Gastroesophageal sphincter (tissue), 4 donors: ENCODE measurements around the gene PASD1. TPM values are rescaled to one million over a fixed set of nuclear protein-coding genes. Genes with fewer than 3 reads are reported as not detected.

Experiments used
- ATAC-seq: fragments of 150-250 bp; one replicate; pipeline ENCODE4 v1.9.1; 2016; ENCODE audit warnings: mild to moderate bottlenecking, moderate library complexity
- H3K27ac ChIP-seq, 4 donors: fragments of 200-600 bp; sonication (generic) in 3 of 4; 1 replicate in 3 of 4; 2 replicates in 1 of 4; pipeline ENCODE4 v1.5.1; 2016 to 2019
- H3K27me3 ChIP-seq: fragments of 200-600 bp; sonication (generic); one replicate; pipeline ENCODE4 v1.5.1; 2019
- H3K36me3 ChIP-seq, 2 donors: fragments of 200-600 bp; sonication (generic); one replicate each; pipeline ENCODE4 v1.5.1; 2019; ENCODE audit warnings: control low read depth in 1 of 2
- H3K4me1 ChIP-seq, 3 donors: fragments of 200-600 bp; sonication (generic); 1 replicate in 2 of 3; 2 replicates in 1 of 3; pipeline ENCODE4 v1.5.1; 2016 to 2019; ENCODE audit warnings: control low read depth in 2 of 3
- H3K4me3 ChIP-seq, 2 donors: fragments of 200-600 bp; sonication (generic); one replicate each; pipeline ENCODE4 v1.5.1; 2019; ENCODE audit warnings: mild to moderate bottlenecking in 1 of 2, moderate library complexity in 1 of 2
- H3K9me3 ChIP-seq, 3 donors: fragments of 200-600 bp; sonication (generic); one replicate each; pipeline ENCODE4 v1.5.1; 2017 to 2019; ENCODE audit warnings: control low read depth in 2 of 3
- CTCF ChIP-seq, 4 experiments: fragments of 200-600 bp in 2 of 4; fragments of 450-650 bp in 2 of 4; sonication (generic) in 1 of 4; IDR thresholded peaks; one replicate each; pipeline ENCODE4 v1.5.1; 2017 to 2019; ENCODE audit warnings: antibody characterized with exemption in 4 of 4, mild to moderate bottlenecking in 2 of 4, moderate library complexity in 2 of 4
- EP300 ChIP-seq: sonication (generic); formaldehyde crosslinking; IDR thresholded peaks from one replicate; pipeline ENCODE4 v1.6.1; 2017; ENCODE audit warnings: antibody characterized with exemption, mild to moderate bottlenecking
- POLR2A ChIP-seq, 2 donors: fragments of 450-650 bp; IDR thresholded peaks; one replicate each; pipeline ENCODE4 v1.6.1; 2017; ENCODE audit warnings: antibody characterized with exemption in 2 of 2, mild to moderate bottlenecking in 2 of 2, moderate library complexity in 1 of 2
- POLR2AphosphoS5 ChIP-seq: sonication (generic); formaldehyde crosslinking; IDR thresholded peaks from one replicate; pipeline ENCODE4 v1.6.1; 2017; ENCODE audit warnings: antibody characterized with exemption
- WGBS, 2 donors: methylation state at CpG; one replicate each; pipeline ENCODE4 v1.1.5; 2018; ENCODE audit warnings: low coverage in 1 of 2; 5-methylcytosine and 5-hydroxymethylcytosine counted together
- total RNA-seq, 4 donors: library from RNA; depleted of rRNA; stranded (reverse); fragments of >200 nt; gene quantifications; one replicate each; pipeline ENCODE4 v1.1.0, GENCODE V29; 2016

PASD1 gene
- total RNA-seq, 4 donors from 2014 or later: not detected

DNA sequence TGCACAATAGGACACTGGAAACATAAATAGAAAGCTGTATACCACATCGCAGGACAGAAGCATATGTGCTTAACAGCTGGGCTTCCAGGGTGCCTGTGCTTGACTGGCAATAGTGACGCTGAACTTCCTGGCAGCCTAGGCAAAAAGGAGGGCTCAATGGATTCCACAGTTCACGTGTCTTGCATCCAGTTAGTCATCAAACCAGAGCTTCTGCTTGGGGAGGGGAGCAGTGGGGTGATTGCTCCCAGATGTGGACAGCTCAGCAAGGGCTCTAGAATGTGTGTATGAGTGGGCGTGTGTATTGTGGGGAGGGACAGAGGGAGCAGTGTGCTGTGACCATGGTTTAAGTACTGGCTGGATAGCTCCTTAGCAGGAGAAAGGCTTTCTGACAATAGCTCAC lies 134.0 kb downstream of the PASD1 start:
- ATAC-seq: peak; percentile 63
- no peaks in the 10 kb centered on the region for H3K9me3 ChIP-seq

DNA sequence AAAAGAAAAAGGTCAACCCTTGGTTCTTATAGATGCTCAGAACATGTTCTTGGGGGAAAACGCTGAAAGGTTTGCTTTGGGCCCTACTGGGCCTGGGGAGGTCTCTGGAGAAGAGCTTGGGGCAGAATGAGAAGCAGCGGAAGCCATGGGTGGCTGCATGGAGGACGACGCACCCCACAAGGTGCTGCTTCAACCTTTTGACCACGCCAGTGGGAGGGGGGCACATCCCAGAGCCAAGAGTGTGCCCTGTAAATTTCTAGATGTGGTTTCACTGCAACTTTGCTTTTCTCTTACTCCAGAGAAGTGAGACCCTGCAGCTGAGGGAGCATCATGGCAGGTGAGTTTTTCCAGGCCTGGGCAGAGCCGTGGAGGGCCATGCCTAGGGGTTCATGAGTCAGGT lies 135.0 kb downstream of the PASD1 start:
- H3K36me3 ChIP-seq: no peaks in the 10 kb centered on the region
- ATAC-seq: no peak
- WGBS, 2 donors: 60% methylated on average over 2 of the region's 6 CpGs; no CpG with 5 or more reads in 1 of the 2 donors
- no peaks in the 10 kb centered on the region for H3K9me3 ChIP-seq
- H3K4me3 ChIP-seq: no peak overlapping the region
- TF ChIP-seq POLR2A (IDR thresholded peaks at IDR 0.05) (no peak), POLR2AphosphoS5 (no peak), EP300 (no peak), CTCF (IDR thresholded peaks at IDR 0.05) (no peak)
- peaks cover 14% of the 10 kb centered on the region for H3K27me3 ChIP-seq
- H3K4me1 ChIP-seq: peaks cover 0 to 5% (median 0%) of the 10 kb centered on the region in 3 donors
- H3K27ac ChIP-seq: no peak overlapping the region

More for the DNA sequence above, 134.0 kb downstream of the PASD1 start:
- WGBS, 2 donors: 40% methylated on average over 2 of the region's 4 CpGs; no CpG with 5 or more reads in 1 of the 2 donors
- no peaks in the 10 kb centered on the region for H3K36me3 ChIP-seq
- H3K4me3 ChIP-seq: no peak overlapping the region
- TF ChIP-seq POLR2A (IDR thresholded peaks at IDR 0.05) (no peak), CTCF (IDR thresholded peaks at IDR 0.05) (no peak), EP300 (no peak)
- peaks cover 14% of the 10 kb centered on the region for H3K27me3 ChIP-seq
- peak overlapping the region in 1 of 4 donors; percentile 19 for H3K27ac ChIP-seq
- H3K4me1 ChIP-seq: peaks cover 0 to 5% (median 0%) of the 10 kb centered on the region in 3 donors

GRCh38 chrX:151699746-151700145 lies 136.3 kb downstream of the PASD1 start:
- H3K36me3 ChIP-seq: no peaks in the 10 kb centered on the region
- no peak overlapping the region for H3K27ac ChIP-seq
- TF ChIP-seq POLR2A (IDR thresholded peaks at IDR 0.05): no peak
- no peak for TF ChIP-seq POLR2AphosphoS5
- no peak for TF ChIP-seq EP300
- no peak for TF ChIP-seq CTCF (IDR thresholded peaks at IDR 0.05)
- H3K4me3 ChIP-seq: no peak overlapping the region
- H3K9me3 ChIP-seq: no peaks in the 10 kb centered on the region
- peaks cover 0 to 5% (median 0%) of the 10 kb centered on the region in 3 donors for H3K4me1 ChIP-seq
- no peak for ATAC-seq
- WGBS, 2 donors: no CpG with 5 or more reads among the region's 9 CpGs
- peaks cover 14% of the 10 kb centered on the region for H3K27me3 ChIP-seq

GRCh38 chrX:151700581-151700980 lies 137.1 kb downstream of the PASD1 start:
- Histone ChIP-seq H3K4me1 (no peaks in the 10 kb centered on the region), H3K27me3 (peaks cover 7% of the 10 kb centered on the region), H3K36me3 (no peaks in the 10 kb centered on the region), H3K9me3 (no peaks in the 10 kb centered on the region), H3K4me3 (no peak overlapping the region), H3K27ac (no peak overlapping the region)
- no peak for ATAC-seq
- WGBS, 2 donors: 100% methylated on average over 4 of the region's 16 CpGs; no CpG with 5 or more reads in 1 of the 2 donors
- no peak for TF ChIP-seq POLR2AphosphoS5
- no peak for TF ChIP-seq POLR2A (IDR thresholded peaks at IDR 0.05)
- TF ChIP-seq CTCF (IDR thresholded peaks at IDR 0.05): no peak
- TF ChIP-seq EP300: no peak

GRCh38 chrX:151701071-151701470 lies 137.6 kb downstream of the PASD1 start:
- no peak overlapping the region for H3K4me3 ChIP-seq
- no peak for ATAC-seq
- no peaks in the 10 kb centered on the region for H3K9me3 ChIP-seq
- H3K27ac ChIP-seq: no peak overlapping the region
- no peaks in the 10 kb centered on the region for H3K4me1 ChIP-seq
- TF ChIP-seq POLR2AphosphoS5 (no peak), CTCF (IDR thresholded peaks at IDR 0.05) (no peak), EP300 (no peak), POLR2A (IDR thresholded peaks at IDR 0.05) (no peak)
- H3K27me3 ChIP-seq: peaks cover 2% of the 10 kb centered on the region
- H3K36me3 ChIP-seq: no peaks in the 10 kb centered on the region
- WGBS, 2 donors: 80% methylated on average over 1 of the region's 4 CpGs; no CpG with 5 or more reads in 1 of the 2 donors
